Measurements from ENCODE around the gene PLD4. TPM values are rescaled to one million over a fixed set of nuclear protein-coding genes. Genes with fewer than 3 reads are reported as not detected.

The PLD4 gene
- total and polyA plus RNA-seq, 2 experiments from 2014 or later, result not detected

- H3K27me3 Mint-ChIP-seq (ENCODE audit: insufficient read depth, low read depth, poor library complexity), result peaks cover 50% of the 10 kb centered on the region
These were observed 6.7 kb downstream of the PLD4 start for GRCh38 chr14:104931304-104931770.

More at GRCh38 chr14:104931304-104931770, 6.7 kb downstream of the PLD4 start:
- Histone ChIP-seq H3K4me2 (peak overlapping the region; percentile 84), H2AFZ (no peak overlapping the region), H3K27me3 (ENCODE audit: insufficient read depth) (peaks cover 60% of the 10 kb centered on the region), H3K36me3 (ENCODE audit: insufficient read depth) (no peaks in the 10 kb centered on the region), H3K79me2 (replicated peaks; ENCODE audit: insufficient read depth) (no peaks in the 10 kb centered on the region), H4K20me1 (replicated peaks; ENCODE audit: insufficient read depth) (no peaks in the 10 kb centered on the region), H3F3A (replicated peaks; ENCODE audit: low read depth) (no peaks in the 10 kb centered on the region), H3K4me3 (peak overlapping the region; percentile 61; the same call in 1 of the 2 replicates), H3K27ac (ENCODE audit: low read depth) (no peak overlapping the region), H3K9me2 (ENCODE audit: insufficient read depth) (no peaks in the 10 kb centered on the region), H3K4me1 (ENCODE audit: insufficient read depth) (peaks cover 3% of the 10 kb centered on the region; the same call in 1 of the 2 replicates)
- TF ChIP-seq, protein P1, sequence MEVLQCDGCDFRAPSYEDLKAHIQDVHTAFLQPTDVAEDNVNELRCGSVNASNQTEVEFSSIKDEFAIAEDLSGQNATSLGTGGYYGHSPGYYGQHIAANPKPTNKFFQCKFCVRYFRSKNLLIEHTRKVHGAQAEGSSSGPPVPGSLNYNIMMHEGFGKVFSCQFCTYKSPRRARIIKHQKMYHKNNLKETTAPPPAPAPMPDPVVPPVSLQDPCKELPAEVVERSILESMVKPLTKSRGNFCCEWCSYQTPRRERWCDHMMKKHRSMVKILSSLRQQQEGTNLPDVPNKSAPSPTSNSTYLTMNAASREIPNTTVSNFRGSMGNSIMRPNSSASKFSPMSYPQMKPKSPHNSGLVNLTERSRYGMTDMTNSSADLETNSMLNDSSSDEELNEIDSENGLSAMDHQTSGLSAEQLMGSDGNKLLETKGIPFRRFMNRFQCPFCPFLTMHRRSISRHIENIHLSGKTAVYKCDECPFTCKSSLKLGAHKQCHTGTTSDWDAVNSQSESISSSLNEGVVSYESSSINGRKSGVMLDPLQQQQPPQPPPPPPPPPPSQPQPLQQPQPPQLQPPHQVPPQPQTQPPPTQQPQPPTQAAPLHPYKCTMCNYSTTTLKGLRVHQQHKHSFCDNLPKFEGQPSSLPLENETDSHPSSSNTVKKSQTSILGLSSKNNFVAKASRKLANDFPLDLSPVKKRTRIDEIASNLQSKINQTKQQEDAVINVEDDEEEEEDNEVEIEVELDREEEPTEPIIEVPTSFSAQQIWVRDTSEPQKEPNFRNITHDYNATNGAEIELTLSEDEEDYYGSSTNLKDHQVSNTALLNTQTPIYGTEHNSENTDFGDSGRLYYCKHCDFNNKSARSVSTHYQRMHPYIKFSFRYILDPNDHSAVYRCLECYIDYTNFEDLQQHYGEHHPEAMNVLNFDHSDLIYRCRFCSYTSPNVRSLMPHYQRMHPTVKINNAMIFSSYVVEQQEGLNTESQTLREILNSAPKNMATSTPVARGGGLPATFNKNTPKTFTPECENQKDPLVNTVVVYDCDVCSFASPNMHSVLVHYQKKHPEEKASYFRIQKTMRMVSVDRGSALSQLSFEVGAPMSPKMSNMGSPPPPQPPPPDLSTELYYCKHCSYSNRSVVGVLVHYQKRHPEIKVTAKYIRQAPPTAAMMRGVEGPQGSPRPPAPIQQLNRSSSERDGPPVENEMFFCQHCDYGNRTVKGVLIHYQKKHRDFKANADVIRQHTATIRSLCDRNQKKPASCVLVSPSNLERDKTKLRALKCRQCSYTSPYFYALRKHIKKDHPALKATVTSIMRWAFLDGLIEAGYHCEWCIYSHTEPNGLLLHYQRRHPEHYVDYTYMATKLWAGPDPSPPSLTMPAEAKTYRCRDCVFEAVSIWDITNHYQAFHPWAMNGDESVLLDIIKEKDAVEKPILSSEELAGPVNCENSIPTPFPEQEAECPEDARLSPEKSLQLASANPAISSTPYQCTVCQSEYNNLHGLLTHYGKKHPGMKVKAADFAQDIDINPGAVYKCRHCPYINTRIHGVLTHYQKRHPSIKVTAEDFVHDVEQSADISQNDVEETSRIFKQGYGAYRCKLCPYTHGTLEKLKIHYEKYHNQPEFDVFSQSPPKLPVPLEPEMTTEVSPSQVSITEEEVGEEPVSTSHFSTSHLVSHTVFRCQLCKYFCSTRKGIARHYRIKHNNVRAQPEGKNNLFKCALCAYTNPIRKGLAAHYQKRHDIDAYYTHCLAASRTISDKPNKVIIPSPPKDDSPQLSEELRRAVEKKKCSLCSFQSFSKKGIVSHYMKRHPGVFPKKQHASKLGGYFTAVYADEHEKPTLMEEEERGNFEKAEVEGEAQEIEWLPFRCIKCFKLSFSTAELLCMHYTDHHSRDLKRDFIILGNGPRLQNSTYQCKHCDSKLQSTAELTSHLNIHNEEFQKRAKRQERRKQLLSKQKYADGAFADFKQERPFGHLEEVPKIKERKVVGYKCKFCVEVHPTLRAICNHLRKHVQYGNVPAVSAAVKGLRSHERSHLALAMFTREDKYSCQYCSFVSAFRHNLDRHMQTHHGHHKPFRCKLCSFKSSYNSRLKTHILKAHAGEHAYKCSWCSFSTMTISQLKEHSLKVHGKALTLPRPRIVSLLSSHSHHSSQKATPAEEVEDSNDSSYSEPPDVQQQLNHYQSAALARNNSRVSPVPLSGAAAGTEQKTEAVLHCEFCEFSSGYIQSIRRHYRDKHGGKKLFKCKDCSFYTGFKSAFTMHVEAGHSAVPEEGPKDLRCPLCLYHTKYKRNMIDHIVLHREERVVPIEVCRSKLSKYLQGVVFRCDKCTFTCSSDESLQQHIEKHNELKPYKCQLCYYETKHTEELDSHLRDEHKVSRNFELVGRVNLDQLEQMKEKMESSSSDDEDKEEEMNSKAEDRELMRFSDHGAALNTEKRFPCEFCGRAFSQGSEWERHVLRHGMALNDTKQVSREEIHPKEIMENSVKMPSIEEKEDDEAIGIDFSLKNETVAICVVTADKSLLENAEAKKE (CRISPR knock-in tag; IDR thresholded peaks at IDR 0.05), result no peak
- TF ChIP-seq EZH2 (IDR thresholded peaks at IDR 0.05; ENCODE audit: low read depth, unreplicated experiment), result peak; percentile 13
- TF ChIP-seq EZH2phosphoT487 (IDR thresholded peaks at IDR 0.05; ENCODE audit: unreplicated experiment), result no peak
- H3K4me1 Mint-ChIP-seq, result peaks cover 2% of the 10 kb centered on the region; the same call in 1 of the 3 replicates
- ATAC-seq (no peak), DNase-seq (ENCODE audit: low spot score) (no peak)
- H3K9me3 Mint-ChIP-seq, result no peaks in the 10 kb centered on the region
- H3K4me3 Mint-ChIP-seq, result no peak overlapping the region
- H3K36me3 Mint-ChIP-seq (ENCODE audit: low read depth), result peaks cover 3% of the 10 kb centered on the region; the same call in 1 of the 3 replicates
- no peak overlapping the region for H3K27ac Mint-ChIP-seq
